H7 (cell line): Measurements from ENCODE around the gene RPL29. TPM values are rescaled to one million over a fixed set of nuclear protein-coding genes. Genes with fewer than 3 reads are reported as not detected.

Experiments
- DNase-seq: peaks from one replicate; pipeline ENCODE4 v3.0.0; 2012
- H3K27me3 ChIP-seq: 2 replicates; pipeline ENCODE4 v1.6.0; 2011; ENCODE audit warnings: mild to moderate bottlenecking, low read length; ENCODE audit not compliant: control insufficient read depth, insufficient read depth
- H3K36me3 ChIP-seq: replicated peaks from 2 replicates; pipeline ENCODE4 v1.5.1; 2011; ENCODE audit warnings: low read length; ENCODE audit not compliant: control insufficient read depth, insufficient read depth
- H3K4me3 ChIP-seq: 2 replicates; pipeline ENCODE4 v1.5.1; 2011; ENCODE audit warnings: low read depth, mild to moderate bottlenecking, control low read depth, low read length, moderate library complexity; ENCODE audit not compliant: insufficient read depth
- total RNA-seq: library from RNA; depleted of rRNA; stranded (reverse); fragments of >200 nt; shearing (Covaris generic); gene quantifications from 2 replicates; pipeline ENCODE4 v1.2.3, GENCODE V29; 2014

The RPL29 gene
- total RNA-seq, 1 experiment from 2014 or later, result 1,001 TPM

- no peak for DNase-seq
- Histone ChIP-seq H3K27me3 (peaks cover 18% of the 10 kb centered on the region), H3K4me3 (no peak overlapping the region), H3K36me3 (no peaks in the 10 kb centered on the region; the same call in 1 of the 2 replicates)
Measured at GRCh38 chr3:51971350-51971749, 24.3 kb downstream of the RPL29 start.

GRCh38 chr3:51970606-51971300 is 24.9 kb downstream of the RPL29 start:
- Histone ChIP-seq H3K36me3 (no peaks in the 10 kb centered on the region; the same call in 1 of the 2 replicates), H3K27me3 (peaks cover 16% of the 10 kb centered on the region), H3K4me3 (no peak overlapping the region)
- no peak for DNase-seq

GRCh38 chr3:51969841-51970240 is 25.9 kb downstream of the RPL29 start:
- peaks cover 9% of the 10 kb centered on the region for H3K27me3 ChIP-seq
- no peak for DNase-seq
- no peak overlapping the region for H3K4me3 ChIP-seq
- no peaks in the 10 kb centered on the region; the same call in 1 of the 2 replicates for H3K36me3 ChIP-seq

GRCh38 chr3:51968883-51969678 is 26.6 kb downstream of the RPL29 start:
- no peak for DNase-seq
- Histone ChIP-seq H3K36me3 (no peaks in the 10 kb centered on the region; the same call in 1 of the 2 replicates), H3K27me3 (peaks cover 7% of the 10 kb centered on the region), H3K4me3 (no peak overlapping the region)

- Histone ChIP-seq H3K27me3 (peaks cover 3% of the 10 kb centered on the region), H3K4me3 (peak overlapping the region; percentile 70), H3K36me3 (no peaks in the 10 kb centered on the region; the same call in 1 of the 2 replicates)
- DNase-seq, result peak; percentile 83
Measured at GRCh38 chr3:51968170-51968775, 27.4 kb downstream of the RPL29 start.

GRCh38 chr3:51967384-51968169 is 28.1 kb downstream of the RPL29 start, which contains the start of gene PCBP4:
TSS of gene PCBP4 (minus strand) at chr3:51967454. CDS start at chr3:51961240, 6,214 bp downstream.
- Histone ChIP-seq H3K27me3 (peaks cover 3% of the 10 kb centered on the region), H3K4me3 (peak within 1 kb of the TSS; percentile 70), H3K36me3 (no peaks in the 10 kb centered on the region; the same call in 1 of the 2 replicates)
- peak; percentile 96 for DNase-seq

GRCh38 chr3:51966922-51967383 is 28.7 kb downstream of the RPL29 start:
- no peaks in the 10 kb centered on the region; the same call in 1 of the 2 replicates for H3K36me3 ChIP-seq
- DNase-seq, result no peak
- peaks cover 3% of the 10 kb centered on the region for H3K27me3 ChIP-seq
- peak overlapping the region; percentile 53 for H3K4me3 ChIP-seq

GRCh38 chr3:51966486-51966885 is 29.2 kb downstream of the RPL29 start:
- H3K4me3 ChIP-seq, result peak overlapping the region; percentile 53
- DNase-seq, result no peak
- peaks cover 3% of the 10 kb centered on the region for H3K27me3 ChIP-seq

GRCh38 chr3:51966016-51966415 is 29.7 kb downstream of the RPL29 start:
- H3K4me3 ChIP-seq, result no peak overlapping the region
- no peak for DNase-seq
- peaks cover 3% of the 10 kb centered on the region for H3K27me3 ChIP-seq
- H3K36me3 ChIP-seq, result no peaks in the 10 kb centered on the region; the same call in 1 of the 2 replicates

More at GRCh38 chr3:51966486-51966885, 29.2 kb downstream of the RPL29 start:
- no peaks in the 10 kb centered on the region; the same call in 1 of the 2 replicates for H3K36me3 ChIP-seq

- no peak overlapping the region for H3K4me3 ChIP-seq
- no peak for DNase-seq
- no peaks in the 10 kb centered on the region for H3K36me3 ChIP-seq
- H3K27me3 ChIP-seq, result peaks cover 3% of the 10 kb centered on the region
Measured at GRCh38 chr3:51964521-51964920, 31.2 kb downstream of the RPL29 start.

- Histone ChIP-seq H3K36me3 (no peaks in the 10 kb centered on the region), H3K4me3 (no peak overlapping the region), H3K27me3 (peaks cover 3% of the 10 kb centered on the region)
- DNase-seq, result peak; percentile 83
Measured at GRCh38 chr3:51963951-51964451, 31.7 kb downstream of the RPL29 start.

GRCh38 chr3:51962854-51963530 is 32.7 kb downstream of the RPL29 start:
- Histone ChIP-seq H3K36me3 (no peaks in the 10 kb centered on the region), H3K4me3 (no peak overlapping the region)
- DNase-seq, result no peak

More at GRCh38 chr3:51962854-51963530, 32.7 kb downstream of the RPL29 start:
- H3K27me3 ChIP-seq, result peaks cover 3% of the 10 kb centered on the region
